Vagina (tissue), 2 donors: ENCODE data around the gene FRY.

Experiments used
- POLR2A ChIP-seq, 2 donors: fragments of 450-650 bp; IDR thresholded peaks; one replicate each; pipeline ENCODE4 v1.6.1; 2017; ENCODE audit warnings: antibody characterized with exemption in 2 of 2, mild to moderate bottlenecking in 2 of 2, moderate library complexity in 2 of 2
- POLR2AphosphoS5 ChIP-seq, 2 donors: sonication (generic); formaldehyde crosslinking; IDR thresholded peaks; one replicate each; pipeline ENCODE4 v1.9.0; 2017; ENCODE audit warnings: antibody characterized with exemption in 2 of 2, mild to moderate bottlenecking in 2 of 2, low read depth in 1 of 2; ENCODE audit not compliant: insufficient read depth in 1 of 2
- TF ChIP-seq, protein P1 (sequence below), 3 experiments: fragments of 450-650 bp in 2 of 3; fragments of 200-600 bp in 1 of 3; sonication (generic) in 1 of 3; IDR thresholded peaks; one replicate each; pipeline ENCODE4 v1.5.1; 2017 to 2019; ENCODE audit warnings: antibody characterized with exemption in 3 of 3, mild to moderate bottlenecking in 2 of 3, moderate library complexity in 2 of 3

DNA sequence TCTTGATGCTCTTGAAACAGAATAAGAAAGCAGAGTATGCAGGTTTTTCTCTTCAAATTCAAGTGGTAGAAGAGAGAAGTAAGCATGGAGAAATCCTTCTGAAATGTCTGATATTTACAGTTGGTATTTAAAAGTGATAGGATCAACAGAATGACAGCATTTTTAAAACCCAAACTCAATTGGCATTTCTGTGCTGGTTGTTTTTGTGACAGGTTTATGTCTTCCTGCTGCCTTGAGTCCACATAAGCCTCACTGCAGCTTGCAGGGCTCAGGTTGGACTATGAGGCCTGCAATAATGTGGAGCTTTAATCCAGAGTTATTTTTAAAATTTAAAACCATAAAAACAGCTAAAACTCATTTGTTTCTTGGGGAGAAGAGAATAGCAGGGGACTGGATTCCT is 178.5 kb downstream of the FRY start:
- TF ChIP-seq POLR2A (IDR thresholded peaks at IDR 0.05) (no peak), POLR2AphosphoS5 (IDR thresholded peaks at IDR 0.05; ENCODE audit: insufficient read depth in 1 of 2, low read depth in 1 of 2) (no peak)
- TF ChIP-seq, protein P1, sequence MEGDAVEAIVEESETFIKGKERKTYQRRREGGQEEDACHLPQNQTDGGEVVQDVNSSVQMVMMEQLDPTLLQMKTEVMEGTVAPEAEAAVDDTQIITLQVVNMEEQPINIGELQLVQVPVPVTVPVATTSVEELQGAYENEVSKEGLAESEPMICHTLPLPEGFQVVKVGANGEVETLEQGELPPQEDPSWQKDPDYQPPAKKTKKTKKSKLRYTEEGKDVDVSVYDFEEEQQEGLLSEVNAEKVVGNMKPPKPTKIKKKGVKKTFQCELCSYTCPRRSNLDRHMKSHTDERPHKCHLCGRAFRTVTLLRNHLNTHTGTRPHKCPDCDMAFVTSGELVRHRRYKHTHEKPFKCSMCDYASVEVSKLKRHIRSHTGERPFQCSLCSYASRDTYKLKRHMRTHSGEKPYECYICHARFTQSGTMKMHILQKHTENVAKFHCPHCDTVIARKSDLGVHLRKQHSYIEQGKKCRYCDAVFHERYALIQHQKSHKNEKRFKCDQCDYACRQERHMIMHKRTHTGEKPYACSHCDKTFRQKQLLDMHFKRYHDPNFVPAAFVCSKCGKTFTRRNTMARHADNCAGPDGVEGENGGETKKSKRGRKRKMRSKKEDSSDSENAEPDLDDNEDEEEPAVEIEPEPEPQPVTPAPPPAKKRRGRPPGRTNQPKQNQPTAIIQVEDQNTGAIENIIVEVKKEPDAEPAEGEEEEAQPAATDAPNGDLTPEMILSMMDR (IDR thresholded peaks at IDR 0.05), result no peak
